CD4-positive, CD25-positive, alpha-beta regulatory T cell (primary cell): Measurements from ENCODE around the gene TLR8. TPM values are rescaled to one million over a fixed set of nuclear protein-coding genes. Genes with fewer than 3 reads are reported as not detected.

ENCODE experiments used
- ATAC-seq, 2 donors: fragments of 150-1000 bp; cut with Tn5 transposase; one replicate each; pipeline ENCODE4 v1.10.0; 2021; ENCODE audit warnings: low read depth in 2 of 2, moderate number of reproducible peaks in 2 of 2, moderate library complexity in 1 of 2
- DNase-seq, 3 donors: peaks; one replicate each; pipeline versions ENCODE4 v3.0.0 to v3.0.0-alpha.2; 2012 to 2022; ENCODE audit warnings: mixed read lengths in 1 of 3
- H3K27ac ChIP-seq: one replicate; pipeline ENCODE4 v1.7.0; 2013; ENCODE audit warnings: mild to moderate bottlenecking, low read length; ENCODE audit not compliant: insufficient read depth, poor library complexity, severe bottlenecking
- H3K27me3 ChIP-seq: one replicate; pipeline ENCODE4 v1.7.0; 2013; ENCODE audit warnings: low read length; ENCODE audit not compliant: control insufficient read depth, insufficient read depth
- H3K36me3 ChIP-seq: one replicate; pipeline ENCODE4 v1.7.0; 2013; ENCODE audit warnings: mild to moderate bottlenecking, low read length, moderate library complexity; ENCODE audit not compliant: control insufficient read depth, insufficient read depth
- H3K4me1 ChIP-seq: 2 replicates; pipeline ENCODE4 v1.7.0; 2013; ENCODE audit warnings: mild to moderate bottlenecking, low read length; ENCODE audit not compliant: insufficient read depth, control insufficient read depth, poor library complexity, severe bottlenecking
- H3K4me3 ChIP-seq: one replicate; pipeline ENCODE4 v1.7.0; 2013; ENCODE audit warnings: low read depth, mild to moderate bottlenecking, low read length, moderate library complexity
- H3K9me3 ChIP-seq, 2 experiments: 1 replicate in 1 of 2; 2 replicates in 1 of 2; pipeline ENCODE4 v1.7.0; 2013; ENCODE audit warnings: low read length in 2 of 2, mild to moderate bottlenecking in 1 of 2, moderate library complexity in 1 of 2; ENCODE audit not compliant: control insufficient read depth in 2 of 2
- H3K27ac Mint-ChIP-seq, 3 donors: one replicate each; pipeline ENCODE4 v1.8.0; 2020 to 2022; ENCODE audit warnings: mild to moderate bottlenecking in 3 of 3, mixed read lengths in 3 of 3, moderate library complexity in 2 of 3
- H3K27me3 Mint-ChIP-seq: one replicate; pipeline ENCODE4 v1.8.0; 2022; ENCODE audit warnings: mild to moderate bottlenecking, mixed read lengths
- H3K36me3 Mint-ChIP-seq: one replicate; pipeline ENCODE4 v1.8.0; 2020; ENCODE audit warnings: mixed read lengths
- H3K4me1 Mint-ChIP-seq, 4 donors: one replicate each; pipeline ENCODE4 v1.8.0; 2020 to 2022; ENCODE audit warnings: mixed read lengths in 4 of 4, mild to moderate bottlenecking in 1 of 4
- H3K4me3 Mint-ChIP-seq, 4 donors: one replicate each; pipeline ENCODE4 v1.8.0; 2020 to 2022; ENCODE audit warnings: mild to moderate bottlenecking in 4 of 4, mixed read lengths in 4 of 4, moderate library complexity in 3 of 4
- H3K9me3 Mint-ChIP-seq, 7 donors: one replicate each; pipeline ENCODE4 v1.8.0; 2020 to 2022; ENCODE audit warnings: mixed read lengths in 7 of 7, mild to moderate bottlenecking in 3 of 7, moderate library complexity in 2 of 7
- polyA plus RNA-seq, 4 donors: library from polyadenylated mRNA; unstranded; fragments of 300-500 nt; fragmentation: Illumina TruSeq; gene quantifications; one replicate each; pipeline ENCODE4 v1.2.3, GENCODE V29; 2021
- total RNA-seq: library from RNA; stranded (reverse); gene quantifications from one replicate; pipeline ENCODE4 v1.2.3, GENCODE V29; 2022

TLR8 gene
- total and polyA plus RNA-seq, 5 donors from 2014 or later = not detected

DNA sequence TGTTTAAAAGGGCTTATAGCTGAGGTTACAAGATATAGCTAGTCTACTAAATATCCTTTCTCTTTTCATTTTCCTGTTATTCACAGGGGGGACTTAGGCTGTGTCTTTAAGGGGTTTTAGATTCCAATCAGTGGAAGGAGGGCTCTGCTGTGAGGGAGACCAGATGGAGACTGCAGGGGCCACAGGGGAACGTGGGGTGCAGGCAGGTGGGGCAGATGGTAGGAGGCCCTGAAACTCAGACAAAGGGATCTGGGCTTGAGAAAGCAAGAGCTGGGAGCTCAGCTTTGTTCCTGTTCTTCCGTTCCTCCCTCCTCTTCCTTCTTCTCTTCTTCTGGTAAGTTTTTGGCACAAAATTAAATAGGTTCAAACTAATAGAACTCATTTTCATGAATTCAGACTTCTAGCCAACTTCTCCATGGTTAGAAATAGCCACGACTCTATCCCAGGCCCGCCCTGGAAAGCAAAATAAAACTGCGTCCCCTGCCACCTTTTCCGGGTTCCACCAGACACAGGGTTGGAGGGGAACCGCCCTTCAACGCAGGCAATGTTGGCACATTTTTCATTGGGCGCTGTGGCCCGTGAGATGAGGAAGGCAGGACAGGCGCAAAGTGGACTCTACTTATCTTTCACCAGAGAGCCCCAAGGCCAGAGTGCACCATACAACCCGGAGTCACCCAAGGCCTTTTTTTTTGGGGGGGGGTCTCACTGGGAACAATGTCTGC lies 65.0 kb downstream of the TLR8 start:
- peaks cover 7% of the 10 kb centered on the region for H3K27me3 Mint-ChIP-seq
- DNase-seq (peak in 1 of 3 donors; percentile 69), ATAC-seq (no peak)
- H3K27ac Mint-ChIP-seq = peak overlapping the region; percentile 90 to 99 (median 97)
- Histone ChIP-seq H3K27me3 (no peaks in the 10 kb centered on the region), H3K27ac (peak overlapping the region; percentile 90), H3K9me3 (no peaks in the 10 kb centered on the region), H3K4me3 (peak overlapping the region; percentile 98), H3K36me3 (peaks cover 6% of the 10 kb centered on the region), H3K4me1 (peaks cover 31% of the 10 kb centered on the region)
- peak overlapping the region; percentile 92 to 100 (median 97) for H3K4me3 Mint-ChIP-seq
- peaks cover 10 to 52% (median 18%) of the 10 kb centered on the region in 4 donors for H3K4me1 Mint-ChIP-seq
- peaks cover 7% of the 10 kb centered on the region for H3K36me3 Mint-ChIP-seq
- peaks cover 0 to 6% (median 0%) of the 10 kb centered on the region in 7 donors for H3K9me3 Mint-ChIP-seq

- peak overlapping the region; percentile 90 to 99 (median 97) for H3K27ac Mint-ChIP-seq
- H3K9me3 ChIP-seq = no peaks in the 10 kb centered on the region
- peaks cover 7% of the 10 kb centered on the region for H3K27me3 Mint-ChIP-seq
- peaks cover 11% of the 10 kb centered on the region for H3K36me3 ChIP-seq
- H3K9me3 Mint-ChIP-seq = peaks cover 0 to 7% (median 0%) of the 10 kb centered on the region in 7 donors
- DNase-seq (peak in 1 of 3 donors; percentile 52), ATAC-seq (no peak)
- peaks cover 27% of the 10 kb centered on the region for H3K4me1 ChIP-seq
- H3K4me3 Mint-ChIP-seq = peak overlapping the region; percentile 92 to 100 (median 97)
- peaks cover 15% of the 10 kb centered on the region for H3K36me3 Mint-ChIP-seq
- H3K27me3 ChIP-seq = no peaks in the 10 kb centered on the region
- peaks cover 6 to 50% (median 14%) of the 10 kb centered on the region in 4 donors for H3K4me1 Mint-ChIP-seq
- peak overlapping the region; percentile 98 for H3K4me3 ChIP-seq
- H3K27ac ChIP-seq = peak overlapping the region; percentile 90
Observed at GRCh38 chrX:12972243-12972642, 65.8 kb downstream of the TLR8 start.

Other genes with a start within 250 kb of the TLR8 start
- gene PRPS2, start 115.2 kb upstream of the TLR8 start, total RNA-seq = 18.0 TPM
- 10 to 100 TPM; 23.7 to 31.7 (median 30.1) TPM for gene PRPS2, start 115.2 kb upstream of the TLR8 start, polyA plus RNA-seq
- not detected for gene TLR7, start 39.5 kb upstream of the TLR8 start, total RNA-seq
- under 1 TPM in 2 of 4 donors, not detected in 2; 0.02 to 0.15 TPM for gene TLR7, start 39.5 kb upstream of the TLR8 start, polyA plus RNA-seq
- gene TMSB4X, start 68.5 kb downstream of the TLR8 start, total RNA-seq = 6,725 TPM
- gene TMSB4X, start 68.5 kb downstream of the TLR8 start, polyA plus RNA-seq = over 10,000 TPM; 30,486 to 36,942 (median 35,671) TPM
- gene FAM9C, start 138.0 kb downstream of the TLR8 start, total RNA-seq = not detected
- gene FAM9C, start 138.0 kb downstream of the TLR8 start, polyA plus RNA-seq = not detected